ENCODE results near the gene SF3B4.

DNA sequence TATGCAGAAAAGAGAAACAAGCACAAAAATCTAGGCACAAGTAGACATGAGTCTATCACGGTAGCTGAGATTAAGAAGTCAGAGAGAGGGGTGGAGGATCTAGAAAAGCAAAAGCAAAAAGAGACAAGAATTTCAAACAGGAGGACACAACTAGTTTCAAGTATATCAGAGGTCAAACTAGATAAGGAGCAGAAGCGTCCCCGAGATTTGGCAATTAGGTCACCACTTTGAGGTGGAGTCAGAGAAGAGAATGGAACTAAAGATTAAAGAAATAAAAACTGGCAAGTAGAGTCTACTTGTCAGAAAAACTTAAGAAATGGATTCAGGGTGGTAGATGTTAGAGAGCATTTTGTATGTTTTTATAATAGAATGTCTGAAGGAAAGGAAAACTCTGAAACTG, 2.3 kb downstream of the SF3B4 start:
- TF ChIP-seq, protein P1, sequence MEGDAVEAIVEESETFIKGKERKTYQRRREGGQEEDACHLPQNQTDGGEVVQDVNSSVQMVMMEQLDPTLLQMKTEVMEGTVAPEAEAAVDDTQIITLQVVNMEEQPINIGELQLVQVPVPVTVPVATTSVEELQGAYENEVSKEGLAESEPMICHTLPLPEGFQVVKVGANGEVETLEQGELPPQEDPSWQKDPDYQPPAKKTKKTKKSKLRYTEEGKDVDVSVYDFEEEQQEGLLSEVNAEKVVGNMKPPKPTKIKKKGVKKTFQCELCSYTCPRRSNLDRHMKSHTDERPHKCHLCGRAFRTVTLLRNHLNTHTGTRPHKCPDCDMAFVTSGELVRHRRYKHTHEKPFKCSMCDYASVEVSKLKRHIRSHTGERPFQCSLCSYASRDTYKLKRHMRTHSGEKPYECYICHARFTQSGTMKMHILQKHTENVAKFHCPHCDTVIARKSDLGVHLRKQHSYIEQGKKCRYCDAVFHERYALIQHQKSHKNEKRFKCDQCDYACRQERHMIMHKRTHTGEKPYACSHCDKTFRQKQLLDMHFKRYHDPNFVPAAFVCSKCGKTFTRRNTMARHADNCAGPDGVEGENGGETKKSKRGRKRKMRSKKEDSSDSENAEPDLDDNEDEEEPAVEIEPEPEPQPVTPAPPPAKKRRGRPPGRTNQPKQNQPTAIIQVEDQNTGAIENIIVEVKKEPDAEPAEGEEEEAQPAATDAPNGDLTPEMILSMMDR (IDR thresholded peaks at IDR 0.05): no peak
- TF ChIP-seq POLR2A (IDR thresholded peaks at IDR 0.05): no peak
